H9 (cell line): ENCODE results near the gene VASP. TPM values are rescaled to one million over a fixed set of nuclear protein-coding genes. Genes with fewer than 3 reads are reported as not detected.
A peak's percentile ranks its signal among the peaks of the same experiment; 100 is the strongest.

Experiments
- DNase-seq: peaks from one replicate; pipeline ENCODE4 v3.0.0-alpha.2; 2017
- H2AFZ ChIP-seq: one replicate; pipeline ENCODE4 v1.6.1; 2013; ENCODE audit warnings: mild to moderate bottlenecking, low read length, control low read depth, moderate library complexity
- H2AK5ac ChIP-seq: 2 replicates; pipeline ENCODE4 v1.6.1; 2013; ENCODE audit warnings: low read length, control low read depth, mixed read lengths; ENCODE audit not compliant: insufficient read length
- H2BK120ac ChIP-seq: one replicate; pipeline ENCODE4 v1.6.1; 2013; ENCODE audit warnings: low read depth, mild to moderate bottlenecking, low read length, control low read depth, inconsistent platforms; ENCODE audit not compliant: poor library complexity, severe bottlenecking
- H2BK12ac ChIP-seq: 2 replicates; pipeline ENCODE4 v1.6.1; 2013; ENCODE audit warnings: low read length, control low read depth, mixed read lengths, low read depth; ENCODE audit not compliant: insufficient read length
- H2BK15ac ChIP-seq: 2 replicates; pipeline ENCODE4 v1.6.1; 2013; ENCODE audit warnings: low read depth, low read length, control low read depth
- H2BK20ac ChIP-seq: one replicate; pipeline ENCODE4 v1.6.1; 2013; ENCODE audit warnings: low read depth, mild to moderate bottlenecking, low read length, control low read depth, inconsistent platforms; ENCODE audit not compliant: poor library complexity, severe bottlenecking
- H2BK5ac ChIP-seq: 2 replicates; pipeline ENCODE4 v1.6.1; 2013; ENCODE audit warnings: low read length, control low read depth, mixed read lengths; ENCODE audit not compliant: insufficient read length
- H3K14ac ChIP-seq: 2 replicates; pipeline ENCODE4 v1.6.1; 2013; ENCODE audit warnings: low read length, control low read depth; ENCODE audit not compliant: insufficient read depth
- H3K18ac ChIP-seq: 2 replicates; pipeline ENCODE4 v1.6.1; 2013; ENCODE audit warnings: low read depth, mild to moderate bottlenecking, mixed read lengths, low read length, control low read depth; ENCODE audit not compliant: insufficient read length
- H3K23ac ChIP-seq: 2 replicates; pipeline ENCODE4 v1.6.1; 2013; ENCODE audit warnings: low read length, control low read depth, mixed read lengths, low read depth; ENCODE audit not compliant: insufficient read length
- H3K23me2 ChIP-seq: 2 replicates; pipeline ENCODE4 v1.6.1; 2013; ENCODE audit warnings: low read depth, mild to moderate bottlenecking, mixed read lengths, low read length, control low read depth; ENCODE audit not compliant: insufficient read length, poor library complexity, severe bottlenecking
- H3K27ac ChIP-seq: 2 replicates; pipeline ENCODE4 v1.5.1; 2013; ENCODE audit warnings: low read length, control low read depth, mixed read lengths, low read depth; ENCODE audit not compliant: insufficient read length
- H3K27me3 ChIP-seq: 2 replicates; pipeline ENCODE4 v1.6.1; 2013; ENCODE audit warnings: low read length, control low read depth, inconsistent platforms; ENCODE audit not compliant: insufficient read depth
- H3K4ac ChIP-seq: 2 replicates; pipeline ENCODE4 v1.6.1; 2013; ENCODE audit warnings: low read depth, mild to moderate bottlenecking, control low read depth, inconsistent platforms, low read length, moderate library complexity
- H3K4me1 ChIP-seq: 2 replicates; pipeline ENCODE4 v1.6.1; 2013; ENCODE audit warnings: low read length, control low read depth, inconsistent platforms; ENCODE audit not compliant: insufficient read depth
- H3K4me2 ChIP-seq: 2 replicates; pipeline ENCODE4 v1.6.1; 2013; ENCODE audit warnings: low read length, control low read depth, mixed read lengths; ENCODE audit not compliant: insufficient read length, insufficient read depth
- H3K56ac ChIP-seq: 2 replicates; pipeline ENCODE4 v1.6.1; 2013; ENCODE audit warnings: low read depth, mild to moderate bottlenecking, mixed read lengths, low read length, control low read depth; ENCODE audit not compliant: insufficient read length
- H3K79me1 ChIP-seq: 2 replicates; pipeline ENCODE4 v1.6.1; 2013; ENCODE audit warnings: low read depth, mild to moderate bottlenecking, moderate library complexity, low read length, control low read depth, inconsistent platforms; ENCODE audit not compliant: insufficient read depth, poor library complexity, severe bottlenecking
- H3K79me2 ChIP-seq: 2 replicates; pipeline ENCODE4 v1.6.1; 2013; ENCODE audit warnings: low read length, control low read depth, inconsistent platforms; ENCODE audit not compliant: insufficient read depth
- H3K9ac ChIP-seq: 2 replicates; pipeline ENCODE4 v1.6.1; 2013; ENCODE audit warnings: low read length, control low read depth, mixed read lengths; ENCODE audit not compliant: insufficient read length; ENCODE audit errors: extremely low read depth
- H3K9me3 ChIP-seq: one replicate; pipeline ENCODE4 v1.6.1; 2013; ENCODE audit warnings: low read depth, low read length, inconsistent platforms; ENCODE audit not compliant: control insufficient read depth
- H3T11ph ChIP-seq: one replicate; pipeline ENCODE4 v1.6.1; 2013; ENCODE audit warnings: mild to moderate bottlenecking, low read length, control low read depth, inconsistent platforms
- H4K20me1 ChIP-seq: one replicate; pipeline ENCODE4 v1.6.1; 2013; ENCODE audit not compliant: control insufficient read depth, insufficient read length, insufficient read depth
- H4K5ac ChIP-seq: 2 replicates; pipeline ENCODE4 v1.6.1; 2013; ENCODE audit warnings: low read depth, mild to moderate bottlenecking, mixed read lengths, low read length, control low read depth; ENCODE audit not compliant: insufficient read length
- H4K8ac ChIP-seq: replicated peaks from 2 replicates; pipeline ENCODE4 v1.6.1; 2013; ENCODE audit warnings: low read length, control low read depth, mixed read lengths, low read depth; ENCODE audit not compliant: insufficient read length
- H4K91ac ChIP-seq: 2 replicates; pipeline ENCODE4 v1.6.1; 2013; ENCODE audit warnings: low read depth, mild to moderate bottlenecking, moderate library complexity, mixed read lengths, low read length, control low read depth; ENCODE audit not compliant: insufficient read length
- H3K27ac Mint-ChIP-seq, 3 experiments: 2 replicates in 2 of 3; 3 replicates in 1 of 3; pipeline ENCODE4 v1.8.0; 2020 to 2021; ENCODE audit warnings: mixed read lengths in 3 of 3, mild to moderate bottlenecking in 1 of 3, moderate library complexity in 1 of 3
- H3K27me3 Mint-ChIP-seq: 2 replicates; pipeline ENCODE4 v1.8.0; 2021; ENCODE audit warnings: low read depth, mild to moderate bottlenecking, moderate library complexity, mixed read lengths
- H3K36me3 Mint-ChIP-seq, 3 experiments: 2 replicates in 2 of 3; 3 replicates in 1 of 3; pipeline ENCODE4 v1.8.0; 2020 to 2021; ENCODE audit warnings: low read depth in 3 of 3, mixed read lengths in 3 of 3; ENCODE audit not compliant: insufficient read depth in 1 of 3
- H3K4me1 Mint-ChIP-seq, 2 experiments: 2 replicates each; pipeline ENCODE4 v1.8.0; 2020; ENCODE audit warnings: mixed read lengths in 2 of 2
- H3K4me3 Mint-ChIP-seq, 2 experiments: 2 replicates in 1 of 2; 3 replicates in 1 of 2; pipeline ENCODE4 v1.8.0; 2020 to 2021; ENCODE audit warnings: mild to moderate bottlenecking in 2 of 2, mixed read lengths in 2 of 2, moderate library complexity in 1 of 2
- H3K9me3 Mint-ChIP-seq, 2 experiments: 2 replicates in 1 of 2; 3 replicates in 1 of 2; pipeline ENCODE4 v1.8.0; 2020; ENCODE audit warnings: mild to moderate bottlenecking in 2 of 2, mixed read lengths in 2 of 2, moderate library complexity in 1 of 2
- WGBS: extraction: QIAGEN DNeasy Blood & Tissue Kit; methylation state at CpG from one replicate; pipeline ENCODE4 v1.1.7; 2013; ENCODE audit warnings: missing lambda C conversion rate, low lambda C conversion rate, mixed read lengths; ENCODE audit not compliant: insufficient read length; ENCODE audit errors: extremely low coverage; 5-methylcytosine and 5-hydroxymethylcytosine counted together
- total RNA-seq: library from RNA; stranded (reverse); gene quantifications from 2 replicates; pipeline ENCODE4 v1.2.1, GENCODE V29; 2021
- TF ChIP-seq, protein P1 (sequence below): fragments of 200-600 bp; sonication (generic); conservative IDR thresholded peaks from 3 replicates; pipeline ENCODE4 v1.8.0; 2021; ENCODE audit warnings: antibody characterized with exemption, mild to moderate bottlenecking

VASP gene
- total RNA-seq, 1 experiment from 2014 or later: 157 TPM

- Histone ChIP-seq H4K91ac (no peak overlapping the region), H3K79me2 (no peaks in the 10 kb centered on the region), H2AK5ac (no peak overlapping the region), H3K4ac (no peak overlapping the region; the same call in 1 of the 2 replicates), H2BK120ac (no peak overlapping the region), H2BK12ac (no peak overlapping the region), H3K4me2 (peak overlapping the region; percentile 84), H4K20me1 (no peaks in the 10 kb centered on the region), H2AFZ (no peak overlapping the region), H3K9me3 (no peaks in the 10 kb centered on the region), H3K23ac (no peak overlapping the region), H3K79me1 (no peaks in the 10 kb centered on the region), H3K9ac (peak overlapping the region; percentile 37), H2BK20ac (no peak overlapping the region), H3K4me1 (no peaks in the 10 kb centered on the region), H4K5ac (no peak overlapping the region), H2BK15ac (no peak overlapping the region), H3K56ac (no peak overlapping the region), H4K8ac (no peak overlapping the region), H2BK5ac (no peak overlapping the region), H3K23me2 (peaks cover 19% of the 10 kb centered on the region), H3K27ac (no peak overlapping the region), H3T11ph (no peak overlapping the region), H3K18ac (peak overlapping the region; percentile 89), H3K14ac (peak overlapping the region; percentile 89; the same call in 1 of the 2 replicates), H3K27me3 (no peaks in the 10 kb centered on the region; the same call in 1 of the 2 replicates)
- no peak for DNase-seq
- H3K36me3 Mint-ChIP-seq: peaks cover 0 to 11% (median 0%) of the 10 kb centered on the region in 3 experiments; a peak in 1 of 7 replicates
- H3K27me3 Mint-ChIP-seq: peaks cover 26% of the 10 kb centered on the region
- peak overlapping the region; percentile 80 to 92 for H3K4me3 Mint-ChIP-seq
- no CpG with 5 or more reads among the region's 19 CpGs for WGBS
- H3K4me1 Mint-ChIP-seq: peaks cover 26 to 56% of the 10 kb centered on the region in 2 experiments
- peak overlapping the region in 2 of 3 experiments; percentile 81 to 98; a peak in 3 of 7 replicates for H3K27ac Mint-ChIP-seq
- H3K9me3 Mint-ChIP-seq: no peaks in the 10 kb centered on the region; a peak in 1 of 5 replicates
- TF ChIP-seq, protein P1, sequence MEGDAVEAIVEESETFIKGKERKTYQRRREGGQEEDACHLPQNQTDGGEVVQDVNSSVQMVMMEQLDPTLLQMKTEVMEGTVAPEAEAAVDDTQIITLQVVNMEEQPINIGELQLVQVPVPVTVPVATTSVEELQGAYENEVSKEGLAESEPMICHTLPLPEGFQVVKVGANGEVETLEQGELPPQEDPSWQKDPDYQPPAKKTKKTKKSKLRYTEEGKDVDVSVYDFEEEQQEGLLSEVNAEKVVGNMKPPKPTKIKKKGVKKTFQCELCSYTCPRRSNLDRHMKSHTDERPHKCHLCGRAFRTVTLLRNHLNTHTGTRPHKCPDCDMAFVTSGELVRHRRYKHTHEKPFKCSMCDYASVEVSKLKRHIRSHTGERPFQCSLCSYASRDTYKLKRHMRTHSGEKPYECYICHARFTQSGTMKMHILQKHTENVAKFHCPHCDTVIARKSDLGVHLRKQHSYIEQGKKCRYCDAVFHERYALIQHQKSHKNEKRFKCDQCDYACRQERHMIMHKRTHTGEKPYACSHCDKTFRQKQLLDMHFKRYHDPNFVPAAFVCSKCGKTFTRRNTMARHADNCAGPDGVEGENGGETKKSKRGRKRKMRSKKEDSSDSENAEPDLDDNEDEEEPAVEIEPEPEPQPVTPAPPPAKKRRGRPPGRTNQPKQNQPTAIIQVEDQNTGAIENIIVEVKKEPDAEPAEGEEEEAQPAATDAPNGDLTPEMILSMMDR: no peak
These were observed 38.5 kb upstream of the VASP start for GRCh38 chr19:45468803-45469131.
